ENCODE measurements around the gene SEPTIN10. TPM values are rescaled to one million over a fixed set of nuclear protein-coding genes. Genes with fewer than 3 reads are reported as not detected.

Gene SEPTIN10
- total RNA-seq (ENCODE audit: low replicate concordance), result 40.9 and 76.7 TPM in 2 replicates
- long read RNA-seq, transcript SEPT10-203 (10 exons, 2,719 nt), result minor isoform, 6 of 74 reads
- long read RNA-seq, transcript SEPT10-202 (11 exons, 3,071 nt), result major isoform, 47 of 74 reads
- long read RNA-seq, transcript SEPT10-205 (10 exons, 1,605 nt), result minor isoform, 7 of 74 reads
- long read RNA-seq, partial matches to known transcripts, result 8 of 74 reads
- long read RNA-seq, other reads (novel, unspliced or antisense), result 6 of 74 reads

- Mint-ChIP-seq H3K4me3 (peak within 1 kb of the TSS; percentile 97), H3K27ac (peak within 1 kb of the TSS; percentile 98), H3K36me3 (peaks cover 14% of the 10 kb centered on the region), H3K9me3 (peaks cover 3% of the 10 kb centered on the region), H3K4me1 (ENCODE audit: unreplicated experiment) (peaks cover 39% of the 10 kb centered on the region), H3K27me3 (peaks cover 12% of the 10 kb centered on the region)
- peak; percentile 99 for DNase-seq (ENCODE audit: extremely low spot score, unreplicated experiment)
- TF ChIP-seq CTCF (conservative IDR thresholded peaks at IDR 0.05), result no peak
These were observed at the start of gene SEPTIN10, which contains the start of gene SOWAHC for GRCh38 chr2:109613922-109614714. Gene SEPTIN10 (minus strand): TSS chr2:109613966. CDS start chr2:109613827, 139 bp downstream. Gene SOWAHC (plus strand): TSS chr2:109614364. CDS start chr2:109614490, 126 bp downstream.

DNA sequence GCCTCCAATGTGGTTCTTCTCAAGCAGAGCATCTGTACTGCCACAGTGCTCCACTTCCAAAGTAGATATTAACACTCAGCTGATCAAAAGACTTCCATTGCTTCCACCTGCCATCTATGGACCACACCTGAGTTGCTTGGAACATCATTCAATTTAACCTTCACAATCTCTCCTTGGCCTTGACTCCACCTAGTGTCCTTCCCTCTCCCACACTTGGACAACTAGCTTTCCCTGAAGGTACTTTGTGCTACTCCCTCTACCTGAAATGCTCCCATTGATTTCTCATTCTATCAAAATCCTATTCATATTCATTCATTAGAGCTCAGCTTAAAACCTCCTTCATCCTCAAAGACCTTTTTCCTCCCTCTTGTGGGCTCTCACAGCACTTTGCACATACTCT lies 49.1 kb upstream of the SEPTIN10 start:
- no peaks in the 10 kb centered on the region for H3K9me3 Mint-ChIP-seq
- H3K27me3 Mint-ChIP-seq, result no peaks in the 10 kb centered on the region
- DNase-seq (ENCODE audit: extremely low spot score, unreplicated experiment), result no peak
- no peak overlapping the region for H3K27ac Mint-ChIP-seq
- no peak for TF ChIP-seq CTCF (conservative IDR thresholded peaks at IDR 0.05)
- no peaks in the 10 kb centered on the region for H3K36me3 Mint-ChIP-seq
- H3K4me1 Mint-ChIP-seq (ENCODE audit: unreplicated experiment), result peaks cover 12% of the 10 kb centered on the region
- H3K4me3 Mint-ChIP-seq, result no peak overlapping the region

DNA sequence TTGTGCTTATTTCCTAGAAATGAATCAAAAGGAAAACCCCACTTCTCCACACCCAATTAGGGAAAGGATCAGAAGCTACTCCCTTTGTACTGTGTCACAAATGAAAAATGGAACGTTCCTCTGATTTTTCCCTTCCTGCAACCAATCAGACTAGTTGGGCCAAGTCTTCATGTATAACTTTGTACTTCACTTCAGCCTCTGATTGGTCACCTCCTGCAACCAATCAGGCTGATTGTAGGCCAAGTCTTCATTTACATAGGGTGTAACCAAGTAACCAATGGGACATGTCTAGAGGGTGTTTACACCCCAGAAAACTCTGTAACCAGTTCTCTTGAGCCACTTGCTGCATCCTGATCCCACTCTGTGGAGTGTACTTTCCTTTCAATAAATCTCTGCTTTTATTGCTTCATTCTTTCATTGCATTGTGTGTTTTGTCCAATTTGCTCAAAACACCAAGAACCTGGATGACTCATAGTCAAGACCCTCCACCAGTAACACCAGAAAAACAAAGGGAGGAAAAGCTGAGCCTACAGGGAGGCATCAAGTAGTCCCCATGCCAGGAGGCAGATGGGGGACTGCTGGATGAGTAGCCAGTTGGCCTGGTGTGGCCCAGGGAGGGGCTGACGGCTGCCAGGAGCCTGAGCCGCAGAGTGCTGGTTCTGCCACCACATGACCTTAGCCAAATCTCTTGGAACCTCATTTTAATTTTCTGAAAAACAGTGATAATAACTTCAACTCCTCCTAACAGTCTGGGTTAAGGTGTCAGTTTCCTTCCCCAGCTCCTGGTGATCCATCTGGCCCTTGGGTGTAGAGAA lies 46.5 kb upstream of the SEPTIN10 start:
- H3K27ac Mint-ChIP-seq, result no peak overlapping the region
- no peak overlapping the region for H3K4me3 Mint-ChIP-seq
- no peaks in the 10 kb centered on the region for H3K9me3 Mint-ChIP-seq
- no peak for DNase-seq (ENCODE audit: extremely low spot score, unreplicated experiment)
- TF ChIP-seq CTCF (conservative IDR thresholded peaks at IDR 0.05), result no peak
- H3K36me3 Mint-ChIP-seq, result no peaks in the 10 kb centered on the region
- no peaks in the 10 kb centered on the region for H3K27me3 Mint-ChIP-seq
- peaks cover 12% of the 10 kb centered on the region for H3K4me1 Mint-ChIP-seq (ENCODE audit: unreplicated experiment)

DNA sequence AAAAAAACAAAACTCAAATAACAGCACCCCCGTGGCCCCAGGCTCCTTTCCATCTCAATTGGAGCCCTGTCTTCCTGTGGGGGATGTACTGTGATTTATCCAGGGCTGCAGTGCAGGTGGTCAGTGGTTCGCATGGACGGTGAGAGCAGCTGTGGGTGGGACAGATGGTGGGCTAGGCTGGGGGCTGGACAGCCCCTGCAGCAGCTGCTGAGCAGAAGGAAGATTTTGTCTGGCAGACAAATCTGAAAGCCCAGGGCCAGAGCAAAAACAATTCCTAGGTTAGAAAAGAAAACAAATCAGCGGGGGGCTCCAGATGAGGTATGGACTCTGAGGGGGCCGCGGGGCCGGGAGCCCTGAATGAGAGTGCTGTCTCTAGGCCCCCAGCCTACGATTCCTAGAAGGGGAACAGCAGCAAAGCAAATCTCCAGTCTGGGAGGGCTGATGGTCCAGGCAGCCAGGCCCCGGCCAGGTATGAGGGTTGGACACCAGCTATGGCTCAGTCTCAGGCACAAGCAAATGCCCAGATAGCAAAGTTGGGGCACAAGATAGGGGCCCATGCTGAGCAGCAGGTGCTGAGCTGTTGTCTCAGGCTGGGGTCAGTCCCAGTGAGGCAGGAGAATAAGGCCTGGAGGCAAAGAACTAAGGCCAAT lies 45.8 kb upstream of the SEPTIN10 start:
- TF ChIP-seq CTCF (conservative IDR thresholded peaks at IDR 0.05), result no peak
- no peaks in the 10 kb centered on the region for H3K9me3 Mint-ChIP-seq
- H3K36me3 Mint-ChIP-seq, result no peaks in the 10 kb centered on the region
- no peak overlapping the region for H3K4me3 Mint-ChIP-seq
- H3K27me3 Mint-ChIP-seq, result no peaks in the 10 kb centered on the region
- H3K4me1 Mint-ChIP-seq (ENCODE audit: unreplicated experiment), result peaks cover 14% of the 10 kb centered on the region
- DNase-seq (ENCODE audit: extremely low spot score, unreplicated experiment), result no peak
- no peak overlapping the region for H3K27ac Mint-ChIP-seq

GRCh38 chr2:109655287-109655686 lies 41.5 kb upstream of the SEPTIN10 start:
- H3K4me3 Mint-ChIP-seq, result no peak overlapping the region
- no peaks in the 10 kb centered on the region for H3K36me3 Mint-ChIP-seq
- H3K27ac Mint-ChIP-seq, result no peak overlapping the region
- H3K4me1 Mint-ChIP-seq (ENCODE audit: unreplicated experiment), result peaks cover 21% of the 10 kb centered on the region
- DNase-seq (ENCODE audit: extremely low spot score, unreplicated experiment), result no peak
- no peaks in the 10 kb centered on the region for H3K27me3 Mint-ChIP-seq
- peaks cover 4% of the 10 kb centered on the region for H3K9me3 Mint-ChIP-seq
- no peak for TF ChIP-seq CTCF (conservative IDR thresholded peaks at IDR 0.05)

All from type B pancreatic cell (in vitro differentiated cells).